Karpas-422 (cell line): ENCODE measurements around the gene UGT1A5. TPM values are rescaled to one million over a fixed set of nuclear protein-coding genes. Genes with fewer than 3 reads are reported as not detected.

ENCODE experiments used
- DNase-seq: peaks from one replicate; pipeline ENCODE4 v3.0.0-alpha.2; 2015
- H2AFZ ChIP-seq: fragments of 200-600 bp; sonication (generic); 2 replicates; pipeline ENCODE4 v1.6.1; 2014; ENCODE audit warnings: antibody characterized with exemption, low read length, mixed read lengths
- H3K27ac ChIP-seq: fragments of 200-600 bp; sonication (generic); 2 replicates; pipeline ENCODE4 v1.5.1; 2014; ENCODE audit warnings: mild to moderate bottlenecking, low read length, moderate library complexity
- H3K27me3 ChIP-seq: fragments of 200-600 bp; sonication (generic); 2 replicates; pipeline ENCODE4 v1.6.1; 2014; ENCODE audit warnings: low read length, mixed read lengths
- H3K36me3 ChIP-seq: fragments of 200-600 bp; sonication (generic); 2 replicates; pipeline ENCODE4 v1.6.1; 2014; ENCODE audit warnings: low read length, mixed read lengths; ENCODE audit not compliant: insufficient read depth
- H3K4me1 ChIP-seq: fragments of 200-600 bp; sonication (generic); 2 replicates; pipeline ENCODE4 v1.6.1; 2014; ENCODE audit warnings: mild to moderate bottlenecking, low read length, mixed read lengths
- H3K4me2 ChIP-seq: fragments of 200-600 bp; sonication (generic); 2 replicates; pipeline ENCODE4 v1.6.1; 2014; ENCODE audit warnings: low read length, low read depth, mild to moderate bottlenecking; ENCODE audit not compliant: poor library complexity, severe bottlenecking
- H3K4me3 ChIP-seq: fragments of 200-600 bp; sonication (generic); 2 replicates; pipeline ENCODE4 v1.5.1; 2014; ENCODE audit warnings: mild to moderate bottlenecking, antibody characterized with exemption, low read length, mixed read lengths
- H3K79me2 ChIP-seq: fragments of 200-600 bp; sonication (generic); 2 replicates; pipeline ENCODE4 v1.6.1; 2014; ENCODE audit warnings: mild to moderate bottlenecking, low read length, mixed read lengths
- H3K9ac ChIP-seq: fragments of 200-600 bp; sonication (generic); 2 replicates; pipeline ENCODE4 v1.6.0; 2014; ENCODE audit warnings: low read length
- H3K9me2 ChIP-seq: fragments of 200-600 bp; sonication (generic), shearing (Covaris generic); replicated peaks from 2 replicates; pipeline ENCODE4 v1.6.0; 2014; ENCODE audit warnings: mild to moderate bottlenecking, low read length, moderate library complexity; ENCODE audit not compliant: insufficient read depth
- H3K9me3 ChIP-seq: fragments of 300-700, 200-600 bp; sonication (generic); 2 replicates; pipeline ENCODE4 v1.6.1; 2014; ENCODE audit warnings: low read length, mixed read lengths
- H4K20me1 ChIP-seq: fragments of 200-600 bp; sonication (generic); 2 replicates; pipeline ENCODE4 v1.6.1; 2014; ENCODE audit warnings: mild to moderate bottlenecking, antibody characterized with exemption, low read length, low read depth; ENCODE audit not compliant: insufficient read depth
- total RNA-seq: library from RNA; depleted of rRNA; stranded (reverse); fragments of >200 nt; shearing (Covaris generic); gene quantifications from 2 replicates; pipeline ENCODE4 v1.2.3, GENCODE V29; 2014; ENCODE audit warnings: low replicate concordance

UGT1A5 gene
- total RNA-seq, 1 experiment from 2014 or later: not detected

DNA sequence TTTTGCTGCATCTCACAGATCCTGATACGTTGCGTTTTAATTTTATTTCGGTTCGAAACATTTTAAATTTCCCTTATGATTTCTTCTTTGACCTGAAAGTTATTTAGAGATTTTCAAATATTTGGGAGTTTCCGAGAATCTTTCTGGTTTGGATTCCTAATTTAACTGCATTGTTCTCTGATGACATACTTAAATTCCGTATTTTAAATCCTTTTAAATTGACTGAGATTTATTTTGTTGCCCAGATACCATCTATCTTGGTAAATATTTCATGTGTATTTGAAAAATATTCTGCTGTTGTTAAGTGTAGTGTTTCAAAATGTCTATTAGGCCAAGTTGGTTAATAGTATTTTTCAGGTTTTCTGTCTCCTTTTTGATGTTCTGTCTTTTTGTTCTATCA is 103.2 kb downstream of the UGT1A5 start:
- H4K20me1 ChIP-seq: no peaks in the 10 kb centered on the region
- no peak overlapping the region for H3K27ac ChIP-seq
- no peaks in the 10 kb centered on the region for H3K79me2 ChIP-seq
- no peak overlapping the region for H3K4me3 ChIP-seq
- H3K4me1 ChIP-seq: peaks cover 42% of the 10 kb centered on the region
- no peaks in the 10 kb centered on the region for H3K9me2 ChIP-seq
- H2AFZ ChIP-seq: no peak overlapping the region
- H3K36me3 ChIP-seq: no peaks in the 10 kb centered on the region
- no peaks in the 10 kb centered on the region for H3K27me3 ChIP-seq
- H3K4me2 ChIP-seq: no peak overlapping the region
- no peaks in the 10 kb centered on the region for H3K9me3 ChIP-seq
- DNase-seq: no peak
- H3K9ac ChIP-seq: no peak overlapping the region

DNA sequence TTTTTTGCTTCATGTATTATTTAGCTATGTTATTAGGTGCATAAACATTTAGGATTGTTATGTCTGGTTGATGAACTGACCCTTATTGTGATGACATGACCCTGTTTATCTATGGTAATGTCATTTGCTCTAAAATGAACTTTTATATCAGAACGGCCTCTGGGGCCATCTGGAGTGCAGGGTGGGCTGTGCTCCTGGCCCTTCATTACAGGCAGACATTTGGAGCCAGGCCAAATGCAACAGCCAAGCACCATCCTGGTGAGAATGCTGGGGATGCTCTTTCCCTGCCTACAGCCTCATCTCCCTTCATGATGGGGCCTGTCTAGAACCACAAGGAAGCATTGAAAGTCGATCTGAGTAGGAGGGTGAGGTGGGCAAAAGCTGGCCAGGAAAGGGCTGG is 103.6 kb downstream of the UGT1A5 start:
- no peaks in the 10 kb centered on the region for H3K27me3 ChIP-seq
- H3K79me2 ChIP-seq: no peaks in the 10 kb centered on the region
- no peak for DNase-seq
- peaks cover 45% of the 10 kb centered on the region for H3K4me1 ChIP-seq
- H3K36me3 ChIP-seq: no peaks in the 10 kb centered on the region
- H3K9me2 ChIP-seq: no peaks in the 10 kb centered on the region
- no peak overlapping the region for H3K9ac ChIP-seq
- H3K9me3 ChIP-seq: no peaks in the 10 kb centered on the region
- no peak overlapping the region for H3K4me2 ChIP-seq
- no peaks in the 10 kb centered on the region for H4K20me1 ChIP-seq
- H3K27ac ChIP-seq: no peak overlapping the region
- no peak overlapping the region for H3K4me3 ChIP-seq
- no peak overlapping the region for H2AFZ ChIP-seq

- Histone ChIP-seq H3K4me3 (no peak overlapping the region), H3K27me3 (no peaks in the 10 kb centered on the region), H3K36me3 (no peaks in the 10 kb centered on the region), H3K79me2 (no peaks in the 10 kb centered on the region), H3K9me3 (no peaks in the 10 kb centered on the region), H3K9ac (no peak overlapping the region), H3K4me1 (peaks cover 49% of the 10 kb centered on the region), H4K20me1 (no peaks in the 10 kb centered on the region), H2AFZ (no peak overlapping the region), H3K4me2 (no peak overlapping the region), H3K27ac (no peak overlapping the region), H3K9me2 (no peaks in the 10 kb centered on the region)
- no peak for DNase-seq
Measured at GRCh38 chr2:233816771-233817170, 104.1 kb downstream of the UGT1A5 start.

GRCh38 chr2:233817361-233817911 is 104.7 kb downstream of the UGT1A5 start:
- no peaks in the 10 kb centered on the region for H3K27me3 ChIP-seq

DNA sequence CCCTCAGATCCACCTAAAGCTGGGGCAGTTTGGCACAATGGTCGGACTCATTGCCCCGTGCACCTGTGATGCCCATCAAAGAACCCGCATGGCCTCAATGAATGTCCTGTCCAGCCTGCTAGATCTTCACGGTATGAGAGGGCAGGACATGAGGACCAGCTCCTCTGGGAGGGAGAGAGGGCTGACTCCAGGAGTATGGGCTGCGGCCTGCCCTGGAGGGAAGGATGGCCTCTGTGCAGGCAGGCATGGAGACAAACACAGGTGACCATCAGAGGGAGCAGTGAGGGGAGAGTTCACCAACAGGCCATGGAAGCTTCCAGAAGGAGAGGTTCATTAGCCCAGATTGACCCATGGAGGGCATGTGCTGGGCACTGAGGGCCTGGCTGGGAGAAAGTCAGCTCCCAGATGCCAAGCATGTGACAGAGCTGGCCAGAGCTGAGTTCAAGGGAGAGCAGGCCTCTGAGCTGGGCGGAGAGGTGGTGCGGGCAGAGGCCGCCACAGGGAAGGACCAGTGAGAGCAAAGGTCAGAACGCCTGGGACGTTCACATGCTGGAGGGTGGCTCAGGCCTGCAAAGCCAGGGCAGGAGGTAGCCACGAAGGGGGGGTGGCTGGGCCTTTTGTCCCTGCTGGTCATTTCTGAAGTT is 105.4 kb downstream of the UGT1A5 start:
- H2AFZ ChIP-seq: no peak overlapping the region
- no peak overlapping the region for H3K9ac ChIP-seq
- no peaks in the 10 kb centered on the region for H3K36me3 ChIP-seq
- no peak for DNase-seq
- no peaks in the 10 kb centered on the region for H3K9me3 ChIP-seq
- no peaks in the 10 kb centered on the region for H3K79me2 ChIP-seq
- H3K4me1 ChIP-seq: peaks cover 59% of the 10 kb centered on the region
- no peak overlapping the region for H3K4me3 ChIP-seq
- no peaks in the 10 kb centered on the region for H4K20me1 ChIP-seq
- no peaks in the 10 kb centered on the region for H3K9me2 ChIP-seq
- H3K27me3 ChIP-seq: no peaks in the 10 kb centered on the region
- H3K4me2 ChIP-seq: no peak overlapping the region
- no peak overlapping the region for H3K27ac ChIP-seq

More at GRCh38 chr2:233817361-233817911, 104.7 kb downstream of the UGT1A5 start:
- Histone ChIP-seq H2AFZ (no peak overlapping the region), H3K9ac (no peak overlapping the region), H3K27ac (no peak overlapping the region), H3K9me3 (no peaks in the 10 kb centered on the region), H3K4me3 (no peak overlapping the region), H3K4me2 (no peak overlapping the region), H3K9me2 (no peaks in the 10 kb centered on the region), H3K4me1 (peaks cover 53% of the 10 kb centered on the region), H3K36me3 (no peaks in the 10 kb centered on the region), H4K20me1 (no peaks in the 10 kb centered on the region), H3K79me2 (no peaks in the 10 kb centered on the region)
- DNase-seq: no peak

- H3K9me3 ChIP-seq: no peaks in the 10 kb centered on the region
- no peaks in the 10 kb centered on the region for H3K9me2 ChIP-seq
- H2AFZ ChIP-seq: no peak overlapping the region
- no peak overlapping the region for H3K4me2 ChIP-seq
- H3K27ac ChIP-seq: no peak overlapping the region
- no peaks in the 10 kb centered on the region for H3K79me2 ChIP-seq
- H3K4me3 ChIP-seq: no peak overlapping the region
- no peak overlapping the region for H3K9ac ChIP-seq
- no peaks in the 10 kb centered on the region for H4K20me1 ChIP-seq
- peaks cover 59% of the 10 kb centered on the region for H3K4me1 ChIP-seq
- H3K36me3 ChIP-seq: no peaks in the 10 kb centered on the region
- H3K27me3 ChIP-seq: no peaks in the 10 kb centered on the region
- DNase-seq: no peak
Measured at GRCh38 chr2:233818639-233819621, 106.2 kb downstream of the UGT1A5 start.

- no peak overlapping the region for H2AFZ ChIP-seq
- H3K9me2 ChIP-seq: no peaks in the 10 kb centered on the region
- H3K4me3 ChIP-seq: no peak overlapping the region
- H4K20me1 ChIP-seq: no peaks in the 10 kb centered on the region
- H3K9ac ChIP-seq: no peak overlapping the region
- H3K79me2 ChIP-seq: no peaks in the 10 kb centered on the region
- H3K9me3 ChIP-seq: no peaks in the 10 kb centered on the region
- H3K27me3 ChIP-seq: no peaks in the 10 kb centered on the region
- no peak overlapping the region for H3K27ac ChIP-seq
- H3K4me1 ChIP-seq: peaks cover 59% of the 10 kb centered on the region
- no peak for DNase-seq
- no peak overlapping the region for H3K4me2 ChIP-seq
- no peaks in the 10 kb centered on the region for H3K36me3 ChIP-seq
Measured at GRCh38 chr2:233819884-233820773, 107.4 kb downstream of the UGT1A5 start.
